K562 (cell line): ENCODE measurements around the gene TENT4B. TPM values are rescaled to one million over a fixed set of nuclear protein-coding genes. Genes with fewer than 3 reads are reported as not detected.

Experiments
- ATAC-seq: fragments of 200-7000 bp; cut with Tn5 transposase; 3 replicates; pipeline ENCODE4 v1.9.1; 2020; ENCODE audit warnings: moderate library complexity
- BruUV-seq: library from RNA; stranded (reverse); fragments of 400-500 nt; replicated peaks from 2 replicates; lab custom pipeline; 2021; lab: Mats Ljungman, UMichigan
- CTCF ChIA-PET: fragments of 300-600 bp; formaldehyde crosslinking; extraction: SDS; loops from one replicate; lab custom pipeline; 2021; ENCODE audit warnings: low intra/inter-chr PET ratio; lab: Yijun Ruan, JAX
- POLR2A ChIA-PET: fragments of 300-600, 350-650 bp; sonication (Branson Sonifier 250); formaldehyde crosslinking; extraction: SDS; loops from one replicate; lab custom pipeline; 2021; ENCODE audit warnings: antibody characterized with exemption, inconsistent platforms; lab: Yijun Ruan, JAX
- DNase-seq, 4 experiments: peaks; one replicate each; pipeline versions ENCODE4 v3.0.0 to v3.0.0-alpha.2; 2011 to 2018; ENCODE audit warnings: low spot score in 3 of 4, mixed read lengths in 3 of 4; ENCODE audit errors: extremely low read depth in 1 of 4
- FAIRE-seq: peaks from 2 replicates; lab custom pipeline; 2011; peaks lifted over from hg19 to GRCh38; lab: Jason Lieb, UNC
- H2AFZ ChIP-seq: 2 replicates; pipeline ENCODE4 v1.6.0; 2011; ENCODE audit warnings: low read depth, low read length, control low read depth, inconsistent platforms
- H3K27ac ChIP-seq: fragments of 200-600 bp; 3 replicates; pipeline ENCODE4 v1.8.0; 2011; ENCODE audit warnings: low read depth, mild to moderate bottlenecking, control low read depth, inconsistent platforms, low read length, moderate library complexity, mixed read lengths; ENCODE audit errors: extremely low read depth
- H3K27me3 ChIP-seq, 2 experiments: fragments of 300-600 bp in 1 of 2; 2 replicates in 1 of 2; 3 replicates in 1 of 2; pipeline versions ENCODE4 v1.6.0 to v1.8.0; 2011; ENCODE audit warnings: inconsistent platforms in 2 of 2, low read length in 2 of 2, mild to moderate bottlenecking in 1 of 2, mixed read lengths in 1 of 2, moderate library complexity in 1 of 2; ENCODE audit not compliant: control insufficient read depth in 2 of 2, insufficient read depth in 2 of 2
- H3K36me3 ChIP-seq: fragments of 300-600 bp; 3 replicates; pipeline ENCODE4 v1.8.0; 2011; ENCODE audit warnings: mild to moderate bottlenecking, low read length, inconsistent platforms; ENCODE audit not compliant: control insufficient read depth, insufficient read depth
- H3K4me1 ChIP-seq, 2 experiments: fragments of 200-600 bp in 1 of 2; replicated peaks in 1 of 2; 2 replicates in 1 of 2; 3 replicates in 1 of 2; pipeline versions ENCODE4 v1.5.1 to v1.8.0; 2011; ENCODE audit warnings: inconsistent platforms in 2 of 2, low read length in 2 of 2, mild to moderate bottlenecking in 1 of 2, mixed read lengths in 1 of 2, moderate library complexity in 1 of 2; ENCODE audit not compliant: control insufficient read depth in 2 of 2, insufficient read depth in 2 of 2
- H3K4me2 ChIP-seq: 2 replicates; pipeline ENCODE4 v1.6.1; 2011; ENCODE audit warnings: low read length, control low read depth, inconsistent platforms, mixed read lengths; ENCODE audit not compliant: insufficient read depth
- H3K4me3 ChIP-seq: fragments of 200-600 bp; sonication (generic), shearing (Covaris generic); 2 replicates; pipeline ENCODE4 v1.5.1; 2016; ENCODE audit warnings: control low read depth, inconsistent platforms
- H3K79me2 ChIP-seq: fragments of 200-600 bp; 3 replicates; pipeline ENCODE4 v1.8.0; 2011; ENCODE audit warnings: low read length, inconsistent platforms; ENCODE audit not compliant: control insufficient read depth, insufficient read depth
- H3K9ac ChIP-seq, 2 experiments: 2 replicates each; pipeline versions ENCODE4 v1.6.0 to v1.6.1; 2011; ENCODE audit warnings: low read depth in 2 of 2, low read length in 2 of 2, control low read depth in 1 of 2, inconsistent platforms in 1 of 2, mild to moderate bottlenecking in 1 of 2, mixed read lengths in 1 of 2; ENCODE audit not compliant: insufficient read depth in 1 of 2
- H3K9me1 ChIP-seq: one replicate; pipeline ENCODE4 v1.6.0; 2011; ENCODE audit warnings: inconsistent platforms, mild to moderate bottlenecking, low read length, moderate library complexity; ENCODE audit not compliant: control insufficient read depth, insufficient read depth
- H3K9me3 ChIP-seq: replicated peaks from 2 replicates; pipeline ENCODE4 v1.5.1; 2011; ENCODE audit warnings: low read depth, low read length, inconsistent platforms; ENCODE audit not compliant: control insufficient read depth, insufficient read depth
- H4K20me1 ChIP-seq: replicated peaks from 2 replicates; pipeline ENCODE4 v1.6.1; 2011; ENCODE audit warnings: low read length, inconsistent platforms, mixed read lengths; ENCODE audit not compliant: control insufficient read depth, insufficient read depth
- ATF2 ChIP-seq: sonication (generic); formaldehyde crosslinking; IDR thresholded peaks from 2 replicates; pipeline ENCODE4 v1.8.1; 2022; ENCODE audit warnings: missing genetic modification reagents
- CHCHD3 ChIP-seq: fragments of 250-450 bp; sonication (Bioruptor Pico); IDR thresholded peaks from 2 replicates; pipeline ENCODE4 v2.1.2; 2022; ENCODE audit warnings: mild to moderate bottlenecking
- CHD1 ChIP-seq: fragments of 200-600 bp; sonication (generic); IDR thresholded peaks from one replicate; pipeline ENCODE4 v1.6.1; 2012; ENCODE audit warnings: mild to moderate bottlenecking, moderate library complexity, low read length, inconsistent platforms
- FOXA3 ChIP-seq, 2 experiments: fragments of 450-650 bp in 1 of 2; sonication (generic) in 1 of 2; formaldehyde crosslinking; IDR thresholded peaks in 1 of 2; conservative IDR thresholded peaks in 1 of 2; 2 replicates each; pipeline versions ENCODE4 v1.4.0 to v1.8.0; 2020 to 2022; ENCODE audit warnings: mild to moderate bottlenecking in 2 of 2, missing genetic modification reagents in 1 of 2
- GABPB1 ChIP-seq: sonication (generic); formaldehyde crosslinking; IDR thresholded peaks from 2 replicates; pipeline ENCODE4 v1.8.0; 2022; ENCODE audit warnings: mild to moderate bottlenecking, missing genetic modification reagents
- GTF2B ChIP-seq: IDR thresholded peaks from 2 replicates; pipeline ENCODE4 v1.6.1; 2011; ENCODE audit not compliant: insufficient read length; ENCODE audit errors: extremely low read depth
- JUND ChIP-seq, 2 experiments: IDR thresholded peaks; 2 replicates in 1 of 2; 3 replicates in 1 of 2; pipeline ENCODE4 v1.6.1; 2011; ENCODE audit warnings: borderline replicate concordance in 2 of 2, low read depth in 2 of 2, low read length in 2 of 2, improper control_type of control experiment in 1 of 2, missing biosample characterization in 1 of 2, missing genetic modification characterization in 1 of 2, missing genetic modification reagents in 1 of 2
- KDM2B ChIP-seq: fragments of 250-450 bp; sonication (Bioruptor Pico); IDR thresholded peaks from 2 replicates; pipeline ENCODE4 v1.8.0; 2021; ENCODE audit warnings: mild to moderate bottlenecking, moderate library complexity
- MBD1 ChIP-seq: fragments of 250-450 bp; sonication (Bioruptor Pico); IDR thresholded peaks from 2 replicates; pipeline ENCODE4 v1.8.0; 2022; ENCODE audit warnings: inconsistent platforms
- NCOR1 ChIP-seq: fragments of 450-650 bp; IDR thresholded peaks from 2 replicates; pipeline ENCODE4 v1.6.1; 2016; ENCODE audit warnings: mild to moderate bottlenecking, moderate library complexity
- RBM22 ChIP-seq: fragments of 200-400 bp; formaldehyde crosslinking; IDR thresholded peaks from 2 replicates; pipeline ENCODE4 v1.6.1; 2018; ENCODE audit warnings: low read length, low read depth; ENCODE audit not compliant: poor library complexity, severe bottlenecking
- TCFL5 ChIP-seq: fragments of 250-450 bp; sonication (Bioruptor Pico); conservative IDR thresholded peaks from 2 replicates; pipeline ENCODE4 v1.6.1; 2021; ENCODE audit warnings: mild to moderate bottlenecking, moderate library complexity, matching md5 sums
- TEAD4 ChIP-seq, 2 experiments: sonication (generic) in 1 of 2; formaldehyde crosslinking in 1 of 2; IDR thresholded peaks; 2 replicates each; pipeline versions ENCODE4 v1.6.1 to v1.8.0; 2012 to 2022; ENCODE audit warnings: borderline replicate concordance in 1 of 2, inconsistent platforms in 1 of 2, low read length in 1 of 2, mild to moderate bottlenecking in 1 of 2, missing genetic modification reagents in 1 of 2
- ZNF175 ChIP-seq: fragments of 200-800 bp; sonication (Bioruptor generic); IDR thresholded peaks from 2 replicates; pipeline ENCODE4 v1.6.1; 2016; ENCODE audit warnings: low read depth, mild to moderate bottlenecking, missing genetic modification characterization, missing compliant biosample characterization
- ZNF277 ChIP-seq: fragments of 250-450 bp; sonication (Bioruptor Pico); IDR thresholded peaks from 2 replicates; pipeline ENCODE4 v1.8.0; 2022; ENCODE audit warnings: inconsistent platforms, mild to moderate bottlenecking, moderate library complexity, borderline replicate concordance
- ZSCAN32 ChIP-seq: fragments of 450-650 bp; formaldehyde crosslinking; IDR thresholded peaks from 2 replicates; pipeline ENCODE4 v1.4.0; 2020; ENCODE audit warnings: mild to moderate bottlenecking, moderate library complexity
- WGBS: fragments of 100-300 bp; shearing (Covaris generic); methylation state at CpG from one replicate; pipeline ENCODE4 v1.1.6; 2016; ENCODE audit warnings: low coverage, mixed read lengths; ENCODE audit not compliant: insufficient coverage; ENCODE audit errors: missing lambda C conversion rate; 5-methylcytosine and 5-hydroxymethylcytosine counted together
- in situ Hi-C: fragments of 300-500 bp; cut with MboI; formaldehyde crosslinking; loops from 4 replicates; pipeline ENCODE4 v1.15.0; 2018; ENCODE audit warnings: inconsistent platforms, mixed read lengths
- intact Hi-C: fragments of 100-400 bp; cut with micrococcal nuclease; formaldehyde crosslinking; loops from 2 replicates; pipeline ENCODE4 v1.14.2; 2022
- polyA plus RNA-seq, 8 experiments: library from polyadenylated mRNA; depleted of rRNA in 4 of 8; stranded (reverse) in 5 of 8; unstranded in 3 of 8; fragments of >200 nt; fragmentation: Nextera tagmentation in 2 of 8; fragmentation: Illumina TruSeq in 1 of 8; extraction: Ambion mirVana in 2 of 8; extraction: Trizol in 1 of 8; gene quantifications; 2 replicates each; pipeline versions ENCODE4 v1.2.1 to v1.2.3, GENCODE V29; 2011 to 2014; ENCODE audit warnings: inconsistent platforms in 1 of 8, missing spikeins in 1 of 8
- total RNA-seq, 7 experiments: library from RNA; depleted of rRNA in 6 of 7; stranded (reverse); fragments of >200 nt in 6 of 7; fragmentation: Illumina TruSeq in 2 of 7; extraction: Trizol in 2 of 7; gene quantifications; 2 replicates each; pipeline versions ENCODE4 v1.2.1 to v1.2.3, GENCODE V29; 2011 to 2021; ENCODE audit warnings: low replicate concordance in 1 of 7

The TENT4B gene
- total and polyA plus RNA-seq, 9 of the 15 experiments (the other 6 are each of a cell fraction or from before 2014, with no cell fraction given), result 5.2 to 8.4 (median 7.0) TPM

GRCh38 chr16:50208460-50208931 lies 55.4 kb downstream of the TENT4B start:
- CTCF ChIA-PET, result no interaction called here
- TF ChIP-seq CHD1 (no peak), NCOR1 (no peak), KDM2B (CRISPR knock-in tag) (no peak), JUND (IDR thresholded peaks at IDR 0.05; ENCODE audit: borderline replicate concordance, low read depth, low read length) (no peak), JUND (tag; IDR thresholded peaks at IDR 0.05; ENCODE audit: borderline replicate concordance, low read depth, low read length) (no peak), RBM22 (no peak), GABPB1 (CRISPR knock-in tag) (no peak), ATF2 (CRISPR knock-in tag) (no peak), ZSCAN32 (CRISPR knock-in tag) (no peak), MBD1 (CRISPR knock-in tag) (no peak), GTF2B (no peak), TEAD4 (IDR thresholded peaks at IDR 0.05; ENCODE audit: low read length) (no peak), TEAD4 (CRISPR knock-in tag; IDR thresholded peaks at IDR 0.05; ENCODE audit: borderline replicate concordance) (no peak), TCFL5 (CRISPR knock-in tag) (no peak), ZNF175 (no peak), FOXA3 (CRISPR knock-in tag; conservative IDR thresholded peaks at IDR 0.05 in 1 of 2, IDR thresholded peaks at IDR 0.05 in 1 of 2) (no peak), CHCHD3 (CRISPR knock-in tag) (no peak), ZNF277 (CRISPR knock-in tag) (no peak)

More at GRCh38 chr16:50208460-50208931, 55.4 kb downstream of the TENT4B start:
- Histone ChIP-seq H3K9me1 (peaks cover 3% of the 10 kb centered on the region), H3K4me3 (no peak overlapping the region), H4K20me1 (peaks cover 19% of the 10 kb centered on the region; the same call in 1 of the 2 replicates), H3K9me3 (no peaks in the 10 kb centered on the region), H3K27me3 (no peaks in the 10 kb centered on the region), H2AFZ (no peak overlapping the region), H3K9ac (no peak overlapping the region), H3K27ac (no peak overlapping the region), H3K36me3 (peaks cover 15% of the 10 kb centered on the region), H3K4me1 (peaks cover 0 to 2% of the 10 kb centered on the region in 2 experiments; a peak in 1 of 5 replicates), H3K79me2 (peaks cover 18% of the 10 kb centered on the region), H3K4me2 (no peak overlapping the region)
- POLR2A ChIA-PET, result interaction anchor here (1.4 kb wide), 1 partner anchor 10 kb away, joined by 4 read pairs; no protein-coding TSS in a partner anchor
- 65% methylated on average over 2 of the region's 3 CpGs for WGBS
- in situ Hi-C loops, result loop anchor here (5.0 to 25.0 kb wide), 2 partner anchors 186 to 304 kb away; no protein-coding TSS in a partner anchor
- ATAC-seq (no peak), FAIRE-seq (no peak), DNase-seq (no peak)
- no TSS peak for BruUV-seq
- intact Hi-C loops, result no loop called here
